Common myeloid progenitor, CD34-positive (primary cell): ENCODE measurements around the gene IQCE.

ENCODE experiments used
- CTCF ChIA-PET: fragments of 350-600 bp; sonication (Branson Sonifier 250); formaldehyde crosslinking; loops from one replicate; lab custom pipeline; 2021; ENCODE audit warnings: antibody characterized with exemption; lab: Charles Lee
- POLR2A ChIA-PET: fragments of 350-600 bp; sonication (Branson Sonifier 250); formaldehyde crosslinking; loops from one replicate; lab custom pipeline; 2021; ENCODE audit warnings: antibody characterized with exemption; lab: Charles Lee
- DNase-seq, 3 donors: peaks; one replicate each; pipeline versions ENCODE4 v3.0.0 to v3.0.0-alpha.2; 2013
- H3K27ac ChIP-seq, 2 experiments: 1 replicate in 1 of 2; 2 replicates in 1 of 2; pipeline ENCODE4 v1.7.0; 2013; ENCODE audit warnings: inconsistent platforms in 2 of 2, low read length in 2 of 2, mild to moderate bottlenecking in 2 of 2, low read depth in 1 of 2, moderate library complexity in 1 of 2; ENCODE audit not compliant: severe bottlenecking in 2 of 2, insufficient read depth in 1 of 2, poor library complexity in 1 of 2
- H3K27me3 ChIP-seq, 5 experiments: replicated peaks in 2 of 5; 1 replicate in 3 of 5; 2 replicates in 2 of 5; pipeline versions ENCODE4 v1.6.1 to v1.7.0; 2013; ENCODE audit warnings: low read length in 4 of 5, mild to moderate bottlenecking in 2 of 5, moderate library complexity in 2 of 5, inconsistent platforms in 1 of 5; ENCODE audit not compliant: insufficient read depth in 5 of 5, control insufficient read depth in 4 of 5
- H3K36me3 ChIP-seq, 4 experiments: 1 replicate in 2 of 4; 2 replicates in 2 of 4; pipeline versions ENCODE4 v1.6.1 to v1.7.0; 2013; ENCODE audit warnings: low read length in 3 of 4, control low read depth in 1 of 4, mild to moderate bottlenecking in 1 of 4; ENCODE audit not compliant: control insufficient read depth in 4 of 4, insufficient read depth in 4 of 4
- H3K4me1 ChIP-seq, 4 experiments: 1 replicate in 3 of 4; 2 replicates in 1 of 4; pipeline versions ENCODE4 v1.6.1 to v1.7.1; 2013; ENCODE audit warnings: low read length in 3 of 4, mild to moderate bottlenecking in 3 of 4, control low read depth in 1 of 4, inconsistent platforms in 1 of 4, moderate library complexity in 1 of 4; ENCODE audit not compliant: control insufficient read depth in 4 of 4, insufficient read depth in 4 of 4; ENCODE audit errors: control extremely low read depth in 1 of 4
- H3K4me3 ChIP-seq, 7 experiments: 1 replicate in 4 of 7; 2 replicates in 3 of 7; pipeline versions ENCODE4 v1.5.1 to v1.7.0; 2013; ENCODE audit warnings: mild to moderate bottlenecking in 7 of 7, low read length in 6 of 7, moderate library complexity in 6 of 7, inconsistent platforms in 2 of 7, low read depth in 2 of 7, control low read depth in 1 of 7; ENCODE audit not compliant: insufficient read depth in 4 of 7, control insufficient read depth in 1 of 7; ENCODE audit errors: extremely low read depth in 1 of 7
- H3K9me3 ChIP-seq, 5 experiments: 1 replicate in 4 of 5; 2 replicates in 1 of 5; pipeline versions ENCODE4 v1.6.1 to v1.7.1; 2013; ENCODE audit warnings: low read length in 4 of 5, mild to moderate bottlenecking in 2 of 5, inconsistent platforms in 1 of 5, low read depth in 1 of 5, moderate library complexity in 1 of 5; ENCODE audit not compliant: control insufficient read depth in 4 of 5, insufficient read depth in 2 of 5; ENCODE audit errors: control extremely low read depth in 1 of 5
- WGBS: methylation state at CpG from one replicate; pipeline ENCODE4 v1.1.5; 2013; ENCODE audit not compliant: insufficient coverage; 5-methylcytosine and 5-hydroxymethylcytosine counted together

The IQCE gene

DNA sequence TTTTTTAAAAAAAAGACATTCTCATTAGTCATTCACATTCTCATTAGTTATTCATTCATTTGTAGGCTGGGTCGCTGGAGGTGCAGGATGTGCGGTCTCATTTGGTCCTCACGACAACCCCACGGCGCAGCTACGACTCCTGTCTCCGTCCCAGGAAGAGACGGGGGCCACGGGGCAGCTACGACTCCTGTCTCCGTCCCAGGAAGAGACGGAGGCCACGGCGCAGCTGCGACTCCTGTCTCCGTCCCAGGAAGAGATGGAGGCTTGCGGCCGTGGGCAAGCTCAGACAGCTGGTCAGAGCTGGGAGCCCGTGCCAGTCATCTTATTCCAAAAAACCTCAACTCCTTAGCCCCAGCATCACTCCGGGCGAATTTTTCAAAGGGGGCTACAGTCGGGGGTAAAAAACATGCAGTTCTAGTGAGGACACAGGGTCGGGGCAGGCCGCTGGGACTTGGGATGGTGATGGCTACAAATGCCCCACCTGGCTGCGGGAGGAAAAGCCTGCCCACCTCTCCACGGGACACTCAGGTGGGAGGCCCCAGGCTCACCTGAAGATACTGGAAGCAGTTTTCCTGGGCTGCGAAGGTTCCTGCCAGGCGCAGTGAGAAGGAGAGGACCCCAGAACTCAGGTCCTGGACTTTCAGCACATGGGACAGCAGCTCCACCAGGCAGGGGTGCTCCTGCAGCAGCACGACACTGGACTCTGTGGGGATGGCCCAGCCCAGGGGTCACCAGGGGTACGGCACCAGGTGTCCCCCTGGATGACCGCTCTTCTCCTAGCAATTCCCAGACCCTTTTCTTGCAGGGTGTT, 11.8 kb upstream of the IQCE start:
- ChIA-PET POLR2A (no interaction called here), CTCF (interaction anchor here (1.3 kb wide), 1 partner anchor 20 kb away, joined by 3 read pairs; no protein-coding TSS in a partner anchor)
- H3K27ac ChIP-seq, result no peak overlapping the region

DNA sequence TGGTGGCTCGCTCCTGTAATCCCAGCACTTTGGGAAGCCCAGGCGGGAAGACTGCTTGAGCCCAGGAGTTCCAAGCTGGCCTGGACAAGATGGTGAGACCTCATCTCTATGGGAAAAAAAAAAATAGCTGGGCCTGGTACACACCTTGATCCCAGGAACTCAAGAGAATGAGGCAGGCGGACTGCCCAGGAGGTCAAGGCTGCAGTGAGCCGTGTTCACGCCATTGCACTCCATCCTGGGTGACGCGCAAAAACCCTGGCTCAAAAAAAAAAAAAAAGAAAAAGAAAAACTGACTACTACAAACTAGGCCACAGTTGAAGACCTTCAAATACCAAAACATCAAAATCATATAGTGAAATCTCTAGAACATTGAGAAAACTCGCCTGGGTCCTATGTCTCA, 7.4 kb upstream of the IQCE start:
- Histone ChIP-seq H3K36me3 (peaks cover 6 to 34% (median 17%) of the 10 kb centered on the region in 4 experiments), H3K27me3 (no peaks in the 10 kb centered on the region), H3K27ac (no peak overlapping the region), H3K4me1 (peaks cover 0 to 22% (median 16%) of the 10 kb centered on the region in 4 experiments), H3K9me3 (no peaks in the 10 kb centered on the region), H3K4me3 (no peak overlapping the region)
- ChIA-PET CTCF (interaction anchor here (1.0 to 2.2 kb wide), 4 partner anchors 9 to 106 kb away, joined by 3 to 7 read pairs (median 3); no protein-coding TSS in a partner anchor), POLR2A (no interaction called here)
- WGBS, result 89% methylated on average over 4 of the region's 8 CpGs
- no peak for DNase-seq

More for the DNA sequence above, 11.8 kb upstream of the IQCE start:
- no peaks in the 10 kb centered on the region for H3K9me3 ChIP-seq
- no peaks in the 10 kb centered on the region for H3K4me1 ChIP-seq
- H3K27me3 ChIP-seq, result no peaks in the 10 kb centered on the region
- WGBS, result 94% methylated on average over 30 of the region's 31 CpGs
- DNase-seq, result no peak
- H3K4me3 ChIP-seq, result no peak overlapping the region
- H3K36me3 ChIP-seq, result peaks cover 12 to 73% (median 45%) of the 10 kb centered on the region in 4 experiments

DNA sequence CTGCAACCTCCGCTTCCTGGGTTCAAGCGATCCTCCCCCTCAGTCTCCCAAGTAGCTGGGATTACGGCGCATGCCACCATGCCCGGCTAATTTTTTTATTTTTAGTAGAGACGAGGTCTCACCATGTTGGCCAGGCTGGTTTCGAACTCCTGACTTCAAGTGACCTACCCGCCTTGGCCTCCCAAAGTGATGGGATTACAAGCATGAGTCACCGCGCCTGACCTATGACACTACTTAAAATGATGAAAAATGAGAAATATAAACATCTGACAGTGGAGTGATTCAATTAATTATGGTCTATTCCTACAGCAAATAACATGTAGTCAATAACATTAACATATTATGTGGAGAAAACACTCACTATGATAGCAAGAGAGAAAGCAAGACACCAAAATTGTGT, 5.7 kb upstream of the IQCE start:
- peaks cover 2 to 19% (median 6%) of the 10 kb centered on the region in 4 experiments for H3K36me3 ChIP-seq
- H3K27me3 ChIP-seq, result no peaks in the 10 kb centered on the region
- 96% methylated on average over 7 of the region's 10 CpGs for WGBS
- no peaks in the 10 kb centered on the region for H3K9me3 ChIP-seq
- CTCF ChIA-PET, result interaction anchor here (1.6 to 2.2 kb wide), 2 partner anchors 84 to 101 kb away, joined by 5 to 7 read pairs; no protein-coding TSS in a partner anchor
- no peak overlapping the region for H3K4me3 ChIP-seq
- POLR2A ChIA-PET, result interaction anchor here (0.5 to 1.5 kb wide), 3 partner anchors 12 to 82 kb away, joined by 3 to 5 read pairs (median 4); no protein-coding TSS in a partner anchor
- DNase-seq, result no peak
- H3K27ac ChIP-seq, result no peak overlapping the region
- peaks cover 0 to 24% (median 17%) of the 10 kb centered on the region in 4 experiments for H3K4me1 ChIP-seq

- no peaks in the 10 kb centered on the region for H3K27me3 ChIP-seq
- H3K4me3 ChIP-seq, result peak overlapping the region in 6 of 7 experiments; percentile 73 to 85 (median 81)
- H3K36me3 ChIP-seq, result peaks cover 2 to 12% (median 5%) of the 10 kb centered on the region in 4 experiments
- 94% methylated on average over 14 of the region's 16 CpGs for WGBS
- ChIA-PET POLR2A (interaction anchor here (0.5 to 2.6 kb wide), 3 partner anchors 24 to 184 kb away, joined by 3 to 10 read pairs (median 4); no protein-coding TSS in a partner anchor), CTCF (interaction anchor here (0.8 to 1.6 kb wide), 5 partner anchors 8 to 102 kb away, joined by 3 to 6 read pairs (median 4); no protein-coding TSS in a partner anchor)
- H3K9me3 ChIP-seq, result no peaks in the 10 kb centered on the region
- peak overlapping the region in 1 of 2 experiments; percentile 99 for H3K27ac ChIP-seq
- DNase-seq, result no peak
- peaks cover 0 to 30% (median 23%) of the 10 kb centered on the region in 4 experiments for H3K4me1 ChIP-seq
Observed at GRCh38 chr7:2553831-2554581, 4.8 kb upstream of the IQCE start.

- DNase-seq, result peak in 1 of 3 donors; percentile 22
- Histone ChIP-seq H3K27ac (peak overlapping the region; percentile 99), H3K9me3 (no peaks in the 10 kb centered on the region), H3K4me3 (peak overlapping the region; percentile 62 to 85 (median 80)), H3K4me1 (peaks cover 0 to 35% (median 28%) of the 10 kb centered on the region in 4 experiments), H3K36me3 (peaks cover 0 to 8% (median 2%) of the 10 kb centered on the region in 4 experiments), H3K27me3 (no peaks in the 10 kb centered on the region)
- CTCF ChIA-PET, result interaction anchor here (1.1 to 1.6 kb wide), 4 partner anchors 9 to 103 kb away, joined by 3 to 6 read pairs (median 4); no protein-coding TSS in a partner anchor
- 8% methylated on average over 7 of the region's 12 CpGs for WGBS
- POLR2A ChIA-PET, result interaction anchor here (1.1 to 2.6 kb wide), 2 partner anchors 25 to 44 kb away, joined by 3 to 10 read pairs; no protein-coding TSS in a partner anchor
Observed at GRCh38 chr7:2554661-2555111, 4.1 kb upstream of the IQCE start.

- Histone ChIP-seq H3K4me3 (peak within 1 kb of the TSS; percentile 62 to 85 (median 80)), H3K36me3 (peaks cover 0 to 6% (median 1%) of the 10 kb centered on the region in 4 experiments), H3K27ac (peak within 1 kb of the TSS; percentile 99), H3K9me3 (no peaks in the 10 kb centered on the region), H3K4me1 (peaks cover 0 to 41% (median 34%) of the 10 kb centered on the region in 4 experiments), H3K27me3 (no peaks in the 10 kb centered on the region)
- ChIA-PET POLR2A (interaction anchor here (1.1 to 2.6 kb wide), 2 partner anchors 26 to 45 kb away, joined by 3 to 10 read pairs; no protein-coding TSS in a partner anchor), CTCF (interaction anchor here (1.0 to 1.5 kb wide), 3 partner anchors 10 to 44 kb away, joined by 4 to 6 read pairs (median 4); no protein-coding TSS in a partner anchor)
- WGBS, result under 1% methylated on average over 70 of the region's 79 CpGs
- DNase-seq, result peak; percentile 91 to 96 (median 96)
Observed at GRCh38 chr7:2555121-2556052, 3.4 kb upstream of the IQCE start, which contains the start of gene BRAT1. Gene BRAT1, minus strand, starts transcription at chr7:2555524. Its CDS starts 1,093 bp downstream, at chr7:2554431.
